ENCODE data around the gene YTHDF1. TPM values are rescaled to one million over a fixed set of nuclear protein-coding genes. Genes with fewer than 3 reads are reported as not detected.

The YTHDF1 gene
- polyA plus RNA-seq, 2 of the 4 experiments (the other 2 are of a cell fraction), result 31.8 to 37.9 TPM

- ATAC-seq (no peak), DNase-seq (ENCODE audit: low read depth in 1 of 2, low spot score in 1 of 2) (no peak), FAIRE-seq (no peak)
- Histone ChIP-seq H3K4me1 (peaks cover 43% of the 10 kb centered on the region), H3K9me3 (no peaks in the 10 kb centered on the region), H3K4me3 (no peak overlapping the region), H3K27ac (no peak overlapping the region), H3K4me2 (no peak overlapping the region)
- ChIA-PET CTCF (interaction anchor here (1.2 to 1.4 kb wide), 2 partner anchors 10 to 13 kb away, joined by 3 to 10 read pairs; no protein-coding TSS in a partner anchor), POLR2A (interaction anchor here (0.7 kb wide), 1 partner anchor 15 kb away, joined by 4 read pairs; no protein-coding TSS in a partner anchor)
- TF ChIP-seq HES2 (IDR thresholded peaks at IDR 0.05) (no peak), EHMT2 (IDR thresholded peaks at IDR 0.05; ENCODE audit: low read depth) (no peak), MAFK (IDR thresholded peaks at IDR 0.05; ENCODE audit: partially characterized antibody) (no peak), ZFP36 (IDR thresholded peaks at IDR 0.05; ENCODE audit: borderline replicate concordance, partially characterized antibody) (no peak), HOXB5 (CRISPR knock-in tag; IDR thresholded peaks at IDR 0.05) (no peak), FOSB (CRISPR knock-in tag; IDR thresholded peaks at IDR 0.05) (no peak), USF2 (IDR thresholded peaks at IDR 0.05) (no peak), ZSCAN20 (CRISPR knock-in tag; IDR thresholded peaks at IDR 0.05) (no peak), RAD21 (conservative IDR thresholded peaks at IDR 0.05 in 1 of 2, IDR thresholded peaks at IDR 0.05 in 1 of 2) (no peak), REST (IDR thresholded peaks at IDR 0.05) (no peak), NR3C1 (IDR thresholded peaks at IDR 0.05) (no peak)
- 86% methylated on average over 10 of the region's 11 CpGs for WGBS (ENCODE audit: missing lambda C conversion rate)
Measured at GRCh38 chr20:63210011-63210605, 5.8 kb downstream of the YTHDF1 start.

- peaks cover 28% of the 10 kb centered on the region; the same call in 2 of the 3 replicates for H3K4me1 ChIP-seq
- no peak overlapping the region for H3K4me3 ChIP-seq
- H3K4me2 ChIP-seq, result no peak overlapping the region
- DNase-seq (ENCODE audit: low read depth in 1 of 2, low spot score in 1 of 2) (no peak), ATAC-seq (no peak), FAIRE-seq (no peak)
- 93% methylated on average over 5 of the region's 6 CpGs for WGBS (ENCODE audit: missing lambda C conversion rate)
- ChIA-PET POLR2A (no interaction called here), CTCF (interaction anchor here (1.1 to 1.7 kb wide), 2 partner anchors 9 to 25 kb away, joined by 5 read pairs; no protein-coding TSS in a partner anchor)
- TF ChIP-seq REST (IDR thresholded peaks at IDR 0.05), result no peak
- TF ChIP-seq RCOR1 (IDR thresholded peaks at IDR 0.05; ENCODE audit: low read depth, low read length), result no peak
- TF ChIP-seq ESRRA (IDR thresholded peaks at IDR 0.05; ENCODE audit: borderline replicate concordance, low read length), result no peak
- TF ChIP-seq MAFK (IDR thresholded peaks at IDR 0.05; ENCODE audit: partially characterized antibody), result peak; percentile 41
- H3K27ac ChIP-seq, result no peak overlapping the region
- H3K9me3 ChIP-seq, result no peaks in the 10 kb centered on the region
Measured at GRCh38 chr20:63208346-63208909, 7.5 kb downstream of the YTHDF1 start.
